ENCODE results near the gene ADAMTS7. TPM values are rescaled to one million over a fixed set of nuclear protein-coding genes. Genes with fewer than 3 reads are reported as not detected.
A peak's percentile ranks its signal among the peaks of the same experiment; 100 is the strongest.
"Not testable (repeated sequence)": the region's sequence is repeated elsewhere in the genome, so short reads cannot be mapped to it uniquely, and the experiment has no call there.

ADAMTS7 gene
- total and polyA plus RNA-seq, 7 donors, result 0.32 to 1.3 (median 0.74) TPM

- WGBS, 3 donors, result 58 to 65% (median 63%) methylated on average over 4 of the region's 4 CpGs
- Histone ChIP-seq H3K27me3 (ENCODE audit: insufficient read depth in 3 of 3, low read length in 2 of 3) (no peaks in the 10 kb centered on the region), H3K36me3 (ENCODE audit: insufficient read depth in 1 of 2, low read depth in 1 of 2) (no peaks in the 10 kb centered on the region), H3K4me1 (no peaks in the 10 kb centered on the region), H3K27ac (no peak overlapping the region), H3K9me3 (no peaks in the 10 kb centered on the region), H3K4me3 (no peak overlapping the region)
- no peak for TF ChIP-seq CTCF (IDR thresholded peaks at IDR 0.05)
- DNase-seq (no peak), ATAC-seq (peak in 1 of 4 donors; percentile 25)
- intact Hi-C loops (cut with DNase I), result no loop called here
These were observed 21.2 kb downstream of the ADAMTS7 start for GRCh38 chr15:78790027-78790426.

- no peak for DNase-seq
- Histone ChIP-seq H3K4me1 (no peaks in the 10 kb centered on the region), H3K27ac (no peak overlapping the region), H3K36me3 (ENCODE audit: insufficient read depth in 1 of 2, low read depth in 1 of 2) (no peaks in the 10 kb centered on the region), H3K4me3 (no peak overlapping the region), H3K27me3 (ENCODE audit: insufficient read depth in 3 of 3, low read length in 2 of 3) (no peaks in the 10 kb centered on the region), H3K9me3 (no peaks in the 10 kb centered on the region)
- TF ChIP-seq CTCF (IDR thresholded peaks at IDR 0.05), result no peak
- intact Hi-C loops (cut with DNase I), result no loop called here
- 88 to 89% (median 88%) methylated on average over 17 of the region's 17 CpGs for WGBS, 3 donors
- peak in 1 of 4 donors; percentile 11 for ATAC-seq
These were observed 21.6 kb downstream of the ADAMTS7 start for GRCh38 chr15:78789615-78790014.

GRCh38 chr15:78788016-78788660 is 23.1 kb downstream of the ADAMTS7 start:
- TF ChIP-seq CTCF (IDR thresholded peaks at IDR 0.05), result no peak
- intact Hi-C loops (cut with DNase I), result no loop called here
- WGBS, 3 donors, result 90 to 94% (median 93%) methylated on average over 14 of the region's 14 CpGs
- DNase-seq, result peak in 1 of 2 donors; percentile 19
- Histone ChIP-seq H3K4me1 (no peaks in the 10 kb centered on the region), H3K9me3 (no peaks in the 10 kb centered on the region), H3K27ac (no peak overlapping the region), H3K4me3 (no peak overlapping the region), H3K27me3 (ENCODE audit: insufficient read depth in 3 of 3, low read length in 2 of 3) (no peaks in the 10 kb centered on the region), H3K36me3 (ENCODE audit: insufficient read depth in 1 of 2, low read depth in 1 of 2) (no peaks in the 10 kb centered on the region)
- no peak for ATAC-seq

GRCh38 chr15:78782402-78782801 is 28.9 kb downstream of the ADAMTS7 start:
- 55 to 75% (median 63%) methylated on average over 1 to 2 of the region's 2 CpGs for WGBS, 3 donors
- H3K36me3 ChIP-seq (ENCODE audit: insufficient read depth in 1 of 2, low read depth in 1 of 2); intact Hi-C loops (cut with DNase I); H3K4me3 ChIP-seq; H3K9me3 ChIP-seq; H3K27me3 ChIP-seq (ENCODE audit: insufficient read depth in 3 of 3, low read length in 2 of 3); H3K4me1 ChIP-seq; H3K27ac ChIP-seq: not testable (repeated sequence)
- DNase-seq (peak in 1 of 2 donors; percentile 2), ATAC-seq (peak in 2 of 4 donors; percentile 36 to 62)

GRCh38 chr15:78781381-78781780 is 29.9 kb downstream of the ADAMTS7 start:
- H3K4me1 ChIP-seq; H3K4me3 ChIP-seq; H3K27ac ChIP-seq; intact Hi-C loops (cut with DNase I); DNase-seq; H3K9me3 ChIP-seq; H3K36me3 ChIP-seq (ENCODE audit: insufficient read depth in 1 of 2, low read depth in 1 of 2); H3K27me3 ChIP-seq (ENCODE audit: insufficient read depth in 3 of 3, low read length in 2 of 3); ATAC-seq: not testable (repeated sequence)
- 65 to 85% (median 84%) methylated on average over 3 to 4 of the region's 4 CpGs for WGBS, 3 donors

GRCh38 chr15:78779975-78780374 is 31.3 kb downstream of the ADAMTS7 start:
- H3K4me1 ChIP-seq; DNase-seq; H3K4me3 ChIP-seq; H3K36me3 ChIP-seq (ENCODE audit: insufficient read depth in 1 of 2, low read depth in 1 of 2); H3K27me3 ChIP-seq (ENCODE audit: insufficient read depth in 3 of 3, low read length in 2 of 3); H3K9me3 ChIP-seq; H3K27ac ChIP-seq; intact Hi-C loops (cut with DNase I): not testable (repeated sequence)
- 33 to 50% methylated on average over 1 of the region's 9 CpGs; no CpG with 5 or more reads in 1 of the 3 donors for WGBS, 3 donors
- peak in 3 of 4 donors; percentile 26 to 74 (median 57) for ATAC-seq

- H3K36me3 ChIP-seq (ENCODE audit: insufficient read depth in 1 of 2, low read depth in 1 of 2); H3K27me3 ChIP-seq (ENCODE audit: insufficient read depth in 3 of 3, low read length in 2 of 3); H3K4me3 ChIP-seq; H3K9me3 ChIP-seq; H3K4me1 ChIP-seq; H3K27ac ChIP-seq; intact Hi-C loops (cut with DNase I): not testable (repeated sequence)
- ATAC-seq, result peak in 1 of 4 donors; percentile 24
- 66 to 70% (median 70%) methylated on average over 10 to 11 of the region's 11 CpGs for WGBS, 3 donors
- peak in 1 of 2 donors; percentile 41 for DNase-seq
These were observed 32.0 kb downstream of the ADAMTS7 start for GRCh38 chr15:78779176-78779785.
